GM19438 (cell line): Measurements from ENCODE around the gene TBC1D24.
"Not testable (repeated sequence)": the region's sequence is repeated elsewhere in the genome, so short reads cannot be mapped to it uniquely, and the experiment has no call there.

Experiments
- ATAC-seq: cut with Tn5 transposase; IDR thresholded peaks from one replicate; pipeline ENCODE4 v1.9.1; 2021; ENCODE audit warnings: low read depth; ENCODE audit not compliant: unreplicated experiment

The TBC1D24 gene

DNA sequence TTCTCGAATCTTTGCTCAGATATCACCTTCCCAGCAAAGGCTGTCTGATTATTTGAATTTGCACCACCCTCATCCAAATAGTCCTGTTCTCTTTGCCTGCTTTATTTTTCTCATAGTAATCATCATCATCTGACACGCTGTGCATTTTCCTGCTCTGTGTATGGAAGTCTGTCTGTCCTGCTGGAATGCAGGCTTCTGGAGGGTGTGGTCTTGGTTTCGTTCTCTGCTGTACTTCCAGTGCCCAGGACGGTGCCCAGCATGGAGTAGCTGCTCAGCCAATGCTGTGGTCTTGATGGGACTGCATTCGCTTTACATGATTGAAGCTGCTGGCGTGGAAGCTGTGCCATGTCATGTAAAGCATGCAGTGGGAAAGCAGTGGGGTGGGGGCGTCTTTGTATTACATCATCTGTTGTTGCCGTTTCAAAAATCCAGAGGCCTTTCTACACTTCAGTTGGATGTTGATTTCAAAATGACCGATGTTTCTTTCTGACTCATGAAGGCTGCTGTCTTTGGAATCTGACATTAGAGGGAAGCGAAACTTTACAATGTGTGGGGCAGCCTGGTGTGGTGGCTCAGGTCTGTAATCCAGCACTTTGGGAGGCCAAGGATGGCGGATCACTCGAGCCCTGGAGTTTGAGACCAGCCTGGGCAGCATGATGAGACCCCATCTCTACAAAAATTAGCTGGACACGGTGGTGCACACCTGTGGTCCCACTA, 79.9 kb downstream of the TBC1D24 start:
- ATAC-seq = not testable (repeated sequence)
